ENCODE results near the gene CTIF. TPM values are rescaled to one million over a fixed set of nuclear protein-coding genes. Genes with fewer than 3 reads are reported as not detected.

CTIF gene
- total and polyA plus RNA-seq, 2 experiments from 2014 or later = 8.6 to 14.4 TPM

GRCh38 chr18:48833701-48834412 lies 295.0 kb downstream of the CTIF start:
- Histone ChIP-seq H3K27me3 (ENCODE audit: insufficient read depth) (no peaks in the 10 kb centered on the region), H3K4me3 (no peak overlapping the region), H3K79me2 (replicated peaks; ENCODE audit: insufficient read depth) (no peaks in the 10 kb centered on the region), H4K20me1 (replicated peaks; ENCODE audit: insufficient read depth) (no peaks in the 10 kb centered on the region), H3K27ac (ENCODE audit: low read depth) (no peak overlapping the region), H3K4me1 (ENCODE audit: insufficient read depth) (peaks cover 18% of the 10 kb centered on the region), H2AFZ (no peak overlapping the region), H3F3A (replicated peaks; ENCODE audit: low read depth) (0 out of 2 replicates have a peak, but pooled peaks cover 3% of the 10 kb centered on the region), H3K9me2 (ENCODE audit: insufficient read depth) (no peaks in the 10 kb centered on the region), H3K4me2 (no peak overlapping the region; the same call in 1 of the 2 replicates), H3K36me3 (ENCODE audit: insufficient read depth) (no peaks in the 10 kb centered on the region)
- TF ChIP-seq EZH2 (IDR thresholded peaks at IDR 0.05; ENCODE audit: low read depth, unreplicated experiment) (no peak), REST (IDR thresholded peaks at IDR 0.05; ENCODE audit: unreplicated experiment) (no peak), EZH2phosphoT487 (IDR thresholded peaks at IDR 0.05; ENCODE audit: unreplicated experiment) (no peak), ZNF331 (CRISPR knock-in tag; IDR thresholded peaks at IDR 0.05; ENCODE audit: low read depth) (no peak), JUNB (IDR thresholded peaks at IDR 0.05; ENCODE audit: unreplicated experiment) (no peak), STAT1 (IDR thresholded peaks at IDR 0.05; ENCODE audit: unreplicated experiment) (no peak), ZNF114 (CRISPR knock-in tag; IDR thresholded peaks at IDR 0.05) (no peak), POLR2AphosphoS5 (IDR thresholded peaks at IDR 0.05; ENCODE audit: low read depth) (no peak), CTCF (conservative IDR thresholded peaks at IDR 0.05; ENCODE audit: low read depth in 2 of 2) (no peak)
- Mint-ChIP-seq H3K4me3 (no peak overlapping the region), H3K27ac (no peak overlapping the region), H3K36me3 (ENCODE audit: low read depth) (no peaks in the 10 kb centered on the region; the same call in 2 of the 3 replicates), H3K9me3 (no peaks in the 10 kb centered on the region), H3K4me1 (peaks cover 58% of the 10 kb centered on the region), H3K27me3 (ENCODE audit: insufficient read depth, low read depth, poor library complexity) (peaks cover 15% of the 10 kb centered on the region)
- DNase-seq (ENCODE audit: low spot score) (no peak), ATAC-seq (no peak)
